ENCODE measurements around the gene PFDN4. TPM values are rescaled to one million over a fixed set of nuclear protein-coding genes. Genes with fewer than 3 reads are reported as not detected.

Gene PFDN4
- total and polyA plus RNA-seq, 12 donors, result 21.9 to 56.3 (median 30.7) TPM

GRCh38 chr20:54194724-54195438 is 13.0 kb upstream of the PFDN4 start:
- H3K36me3 ChIP-seq, result no peaks in the 10 kb centered on the region
- peaks cover 0 to 18% (median 3%) of the 10 kb centered on the region in 7 donors for H3K27me3 ChIP-seq
- H3K27ac ChIP-seq, result no peak overlapping the region
- intact Hi-C loops (cut with DNase I), result loop anchor here in 1 of 10 donors (5.0 kb wide), 1 partner anchor 98 kb away; no protein-coding TSS in a partner anchor
- DNase-seq, result no peak
- no peak for ATAC-seq
- no peaks in the 10 kb centered on the region for H3K4me1 ChIP-seq
- WGBS, 2 donors, result 70 to 72% methylated on average over 11 of the region's 11 CpGs
- no peak for TF ChIP-seq CTCF (IDR thresholded peaks at IDR 0.05)
- no peaks in the 10 kb centered on the region for H3K9me3 ChIP-seq
- no peak overlapping the region for H3K4me3 ChIP-seq

- intact Hi-C loops (cut with DNase I), result loop anchor here in 1 of 10 donors (5.0 kb wide), 1 partner anchor 98 kb away; no protein-coding TSS in a partner anchor
- no peaks in the 10 kb centered on the region for H3K9me3 ChIP-seq
- 71 to 81% methylated on average over 13 of the region's 13 CpGs for WGBS, 2 donors
- DNase-seq, result no peak
- H3K36me3 ChIP-seq, result no peaks in the 10 kb centered on the region
- no peaks in the 10 kb centered on the region for H3K4me1 ChIP-seq
- peaks cover 0 to 17% (median 3%) of the 10 kb centered on the region in 7 donors for H3K27me3 ChIP-seq
- H3K27ac ChIP-seq, result no peak overlapping the region
- ATAC-seq, result no peak
- no peak for TF ChIP-seq CTCF (IDR thresholded peaks at IDR 0.05)
- no peak overlapping the region for H3K4me3 ChIP-seq
Observed at GRCh38 chr20:54195483-54196472, 12.1 kb upstream of the PFDN4 start.

GRCh38 chr20:54197621-54198604 is 10.0 kb upstream of the PFDN4 start:
- Histone ChIP-seq H3K4me3 (no peak overlapping the region), H3K36me3 (no peaks in the 10 kb centered on the region), H3K9me3 (no peaks in the 10 kb centered on the region), H3K27me3 (peaks cover 0 to 17% (median 0%) of the 10 kb centered on the region in 7 donors), H3K4me1 (no peaks in the 10 kb centered on the region), H3K27ac (no peak overlapping the region)
- TF ChIP-seq CTCF (IDR thresholded peaks at IDR 0.05), result peak in 1 of 9 donors; percentile 13
- WGBS, 2 donors, result 79 to 80% methylated on average over 13 of the region's 13 CpGs
- ATAC-seq, result no peak
- intact Hi-C loops (cut with DNase I), result loop anchor here in 5 of 10 donors (2.0 to 5.0 kb wide), 4 partner anchors 97 to 101 kb away; no protein-coding TSS in a partner anchor
- DNase-seq, result no peak
